DND-41 (cell line): ENCODE measurements around the gene IFITM2.

Experiments used
- ATAC-seq: fragments of 200-7000 bp; cut with Tn5 transposase; 3 replicates; pipeline ENCODE4 v1.9.1; 2021; ENCODE audit warnings: low read depth; ENCODE audit not compliant: insufficient read depth
- DNase-seq: peaks from one replicate; pipeline ENCODE4 v3.0.0-alpha.2; 2020
- H2AFZ ChIP-seq: 2 replicates; pipeline ENCODE4 v1.6.0; 2012; ENCODE audit warnings: low read depth, low read length
- H3K27ac ChIP-seq: 2 replicates; pipeline ENCODE4 v1.5.1; 2012; ENCODE audit warnings: low read length, inconsistent platforms
- H3K27me3 ChIP-seq: fragments of 200-600 bp; sonication (generic); 2 replicates; pipeline ENCODE4 v1.6.0; 2012; ENCODE audit warnings: low read length, mild to moderate bottlenecking, inconsistent platforms; ENCODE audit not compliant: insufficient read depth, poor library complexity
- H3K36me3 ChIP-seq: 2 replicates; pipeline ENCODE4 v1.5.1; 2012; ENCODE audit warnings: low read length, inconsistent platforms; ENCODE audit not compliant: insufficient read depth
- H3K4me1 ChIP-seq: 2 replicates; pipeline ENCODE4 v1.5.1; 2012; ENCODE audit warnings: mild to moderate bottlenecking, low read length; ENCODE audit not compliant: insufficient read depth
- H3K4me2 ChIP-seq: 2 replicates; pipeline ENCODE4 v1.6.0; 2012; ENCODE audit warnings: mild to moderate bottlenecking, moderate library complexity, low read length, inconsistent platforms; ENCODE audit not compliant: insufficient read depth
- H3K4me3 ChIP-seq, 2 experiments: fragments of 200-600 bp in 1 of 2; shearing (Covaris generic) in 1 of 2; 2 replicates each; pipeline ENCODE4 v1.5.1; 2012 to 2016; ENCODE audit warnings: inconsistent platforms in 2 of 2, low read length in 2 of 2, mild to moderate bottlenecking in 2 of 2, low read depth in 1 of 2, moderate library complexity in 1 of 2
- H3K79me2 ChIP-seq: 2 replicates; pipeline ENCODE4 v1.6.0; 2012; ENCODE audit warnings: low read length, inconsistent platforms; ENCODE audit not compliant: insufficient read depth
- H3K9ac ChIP-seq: 2 replicates; pipeline ENCODE4 v1.6.0; 2012; ENCODE audit warnings: low read depth, mild to moderate bottlenecking, inconsistent platforms, low read length, moderate library complexity
- H3K9me3 ChIP-seq: 2 replicates; pipeline ENCODE4 v1.5.1; 2012; ENCODE audit warnings: low read length, moderate library complexity, mild to moderate bottlenecking, inconsistent platforms; ENCODE audit not compliant: insufficient read depth, severe bottlenecking
- H4K20me1 ChIP-seq: 2 replicates; pipeline ENCODE4 v1.6.0; 2012; ENCODE audit warnings: low read length; ENCODE audit not compliant: insufficient read depth
- CTCF ChIP-seq: IDR thresholded peaks from 2 replicates; pipeline ENCODE4 v1.5.1; 2012; ENCODE audit warnings: borderline replicate concordance, low read length, moderate library complexity, mild to moderate bottlenecking; ENCODE audit not compliant: poor library complexity, severe bottlenecking; ENCODE audit errors: extremely low read depth
- EZH2 ChIP-seq: IDR thresholded peaks from 3 replicates; pipeline ENCODE4 v1.6.1; 2012; ENCODE audit warnings: borderline replicate concordance, low read depth, mild to moderate bottlenecking, moderate library complexity, low read length, inconsistent platforms; ENCODE audit not compliant: severe bottlenecking

IFITM2 gene

GRCh38 chr11:350723-351255 lies 43.2 kb downstream of the IFITM2 start:
- peaks cover 20% of the 10 kb centered on the region for H3K4me1 ChIP-seq
- no peaks in the 10 kb centered on the region for H3K79me2 ChIP-seq
- no peaks in the 10 kb centered on the region for H4K20me1 ChIP-seq
- peak overlapping the region; percentile 48 for H3K27ac ChIP-seq
- peak; percentile 46 for DNase-seq
- no peak overlapping the region for H2AFZ ChIP-seq
- no peaks in the 10 kb centered on the region for H3K27me3 ChIP-seq
- no peak overlapping the region for H3K4me2 ChIP-seq
- H3K9ac ChIP-seq = no peak overlapping the region
- H3K36me3 ChIP-seq = no peaks in the 10 kb centered on the region
- no peak overlapping the region for H3K4me3 ChIP-seq
- no peaks in the 10 kb centered on the region for H3K9me3 ChIP-seq
- no peak for TF ChIP-seq EZH2
- no peak for TF ChIP-seq CTCF
- ATAC-seq = peak; percentile 35

GRCh38 chr11:351411-351810 lies 43.8 kb downstream of the IFITM2 start:
- TF ChIP-seq CTCF = no peak
- TF ChIP-seq EZH2 = no peak
- no peaks in the 10 kb centered on the region for H3K79me2 ChIP-seq
- no peaks in the 10 kb centered on the region for H3K27me3 ChIP-seq
- no peaks in the 10 kb centered on the region for H3K36me3 ChIP-seq
- ATAC-seq (no peak), DNase-seq (no peak)
- H3K27ac ChIP-seq = no peak overlapping the region
- no peaks in the 10 kb centered on the region for H3K9me3 ChIP-seq
- H3K4me1 ChIP-seq = peaks cover 24% of the 10 kb centered on the region
- no peak overlapping the region for H2AFZ ChIP-seq
- H3K4me3 ChIP-seq = no peak overlapping the region
- H3K4me2 ChIP-seq = no peak overlapping the region
- no peak overlapping the region for H3K9ac ChIP-seq
- H4K20me1 ChIP-seq = no peaks in the 10 kb centered on the region

GRCh38 chr11:352456-353031 lies 44.9 kb downstream of the IFITM2 start:
- no peaks in the 10 kb centered on the region for H4K20me1 ChIP-seq
- no peaks in the 10 kb centered on the region for H3K9me3 ChIP-seq
- DNase-seq (no peak), ATAC-seq (no peak)
- H3K4me1 ChIP-seq = peaks cover 24% of the 10 kb centered on the region
- H3K27me3 ChIP-seq = no peaks in the 10 kb centered on the region
- TF ChIP-seq CTCF = no peak
- no peak for TF ChIP-seq EZH2
- no peak overlapping the region for H3K9ac ChIP-seq
- no peak overlapping the region for H2AFZ ChIP-seq
- H3K27ac ChIP-seq = peak overlapping the region; percentile 24; the same call in 1 of the 2 replicates
- H3K4me3 ChIP-seq = no peak overlapping the region
- no peaks in the 10 kb centered on the region for H3K79me2 ChIP-seq
- H3K4me2 ChIP-seq = no peak overlapping the region
- H3K36me3 ChIP-seq = no peaks in the 10 kb centered on the region
